Colonic mucosa (tissue), 4 donors: ENCODE measurements around the gene TP53I13. TPM values are rescaled to one million over a fixed set of nuclear protein-coding genes. Genes with fewer than 3 reads are reported as not detected.
"Not testable (repeated sequence)": the region's sequence is repeated elsewhere in the genome, so short reads cannot be mapped to it uniquely, and the experiment has no call there.

ENCODE experiments used
- DNase-seq: peaks from one replicate; pipeline ENCODE4 v3.0.0-alpha.2; 2020
- H3K27ac ChIP-seq: fragments of 200-600 bp; one replicate; pipeline ENCODE4 v1.8.0; 2021
- H3K27me3 ChIP-seq: fragments of 200-600 bp; one replicate; pipeline ENCODE4 v1.8.0; 2021
- H3K36me3 ChIP-seq: fragments of 200-600 bp; one replicate; pipeline ENCODE4 v1.8.0; 2021
- H3K4me1 ChIP-seq: fragments of 200-600 bp; one replicate; pipeline ENCODE4 v1.8.0; 2021; ENCODE audit warnings: mild to moderate bottlenecking
- H3K4me3 ChIP-seq: fragments of 200-600 bp; one replicate; pipeline ENCODE4 v1.8.0; 2021
- H3K9ac ChIP-seq, 2 donors: one replicate each; pipeline ENCODE4 v1.7.0; 2013; ENCODE audit warnings: control low read depth in 2 of 2, low read depth in 2 of 2, low read length in 2 of 2
- H3K9me3 ChIP-seq: fragments of 200-600 bp; one replicate; pipeline ENCODE4 v1.8.0; 2021
- CTCF ChIP-seq: fragments of 200-600 bp; IDR thresholded peaks from one replicate; pipeline ENCODE4 v1.8.0; 2022; ENCODE audit warnings: antibody characterized with exemption, mild to moderate bottlenecking
- intact Hi-C: fragments of 100-400 bp; cut with DNase I; formaldehyde crosslinking; loops from one replicate; pipeline ENCODE4 v1.14.1; 2022
- total RNA-seq, 2 donors: library from RNA; stranded (reverse); fragmentation: NEBNext Ultra II Directional in 1 of 2; extraction: Animal tissue kit (Norgen Biotek cat#: 25700) in 1 of 2; gene quantifications; one replicate each; pipeline ENCODE4 v1.2.1, GENCODE V29; 2021
- donor health status: healthy.
- donor health status: DM: no; HTN: no; CAD: no.
- donor health status: DM: no; HTN: no; CAD: no.

Gene TP53I13
- total RNA-seq, 2 donors from 2014 or later: 41.2 to 91.2 TPM

GRCh38 chr17:29557739-29558116 is 10.8 kb upstream of the TP53I13 start:
- TF ChIP-seq CTCF: no peak
- DNase-seq: no peak
- H3K27me3 ChIP-seq: no peaks in the 10 kb centered on the region
- H3K9me3 ChIP-seq: no peaks in the 10 kb centered on the region
- intact Hi-C loops: no loop called here
- no peaks in the 10 kb centered on the region for H3K36me3 ChIP-seq
- H3K27ac ChIP-seq: no peak overlapping the region
- no peaks in the 10 kb centered on the region for H3K4me1 ChIP-seq
- no peak overlapping the region for H3K4me3 ChIP-seq
- H3K9ac ChIP-seq: no peak overlapping the region

GRCh38 chr17:29558139-29558538 is 10.4 kb upstream of the TP53I13 start:
- intact Hi-C loops, H3K36me3 ChIP-seq, H3K4me1 ChIP-seq, H3K9ac ChIP-seq, H3K4me3 ChIP-seq, H3K27ac ChIP-seq, DNase-seq, H3K27me3 ChIP-seq, H3K9me3 ChIP-seq: not testable (repeated sequence)

GRCh38 chr17:29559640-29560039 is 8.9 kb upstream of the TP53I13 start:
- H3K27ac ChIP-seq: no peak overlapping the region
- no peak overlapping the region for H3K9ac ChIP-seq
- no peak for TF ChIP-seq CTCF
- intact Hi-C loops: no loop called here
- H3K9me3 ChIP-seq: no peaks in the 10 kb centered on the region
- H3K4me1 ChIP-seq: no peaks in the 10 kb centered on the region
- H3K4me3 ChIP-seq: no peak overlapping the region
- no peaks in the 10 kb centered on the region for H3K36me3 ChIP-seq
- no peak for DNase-seq
- H3K27me3 ChIP-seq: no peaks in the 10 kb centered on the region

- intact Hi-C loops: no loop called here
- no peak for TF ChIP-seq CTCF
- H3K36me3 ChIP-seq: no peaks in the 10 kb centered on the region
- H3K27me3 ChIP-seq: no peaks in the 10 kb centered on the region
- H3K4me3 ChIP-seq: no peak overlapping the region
- DNase-seq: no peak
- H3K9ac ChIP-seq: no peak overlapping the region
- H3K27ac ChIP-seq: no peak overlapping the region
- no peaks in the 10 kb centered on the region for H3K9me3 ChIP-seq
- peaks cover 6% of the 10 kb centered on the region for H3K4me1 ChIP-seq
These were observed 8.2 kb upstream of the TP53I13 start for GRCh38 chr17:29560316-29560715.

GRCh38 chr17:29561554-29562517 is 6.7 kb upstream of the TP53I13 start:
- no peak for TF ChIP-seq CTCF
- Histone ChIP-seq H3K9me3 (no peaks in the 10 kb centered on the region), H3K9ac (peak overlapping the region in 1 of 2 donors; percentile 38), H3K4me1 (peaks cover 8% of the 10 kb centered on the region), H3K27me3 (no peaks in the 10 kb centered on the region), H3K4me3 (no peak overlapping the region), H3K27ac (no peak overlapping the region), H3K36me3 (no peaks in the 10 kb centered on the region)
- DNase-seq: no peak
- intact Hi-C loops: no loop called here

GRCh38 chr17:29562615-29563014 is 5.9 kb upstream of the TP53I13 start:
- Histone ChIP-seq H3K36me3 (no peaks in the 10 kb centered on the region), H3K4me3 (no peak overlapping the region), H3K9ac (no peak overlapping the region), H3K4me1 (peaks cover 8% of the 10 kb centered on the region), H3K27me3 (no peaks in the 10 kb centered on the region), H3K27ac (no peak overlapping the region), H3K9me3 (no peaks in the 10 kb centered on the region)
- no peak for TF ChIP-seq CTCF
- intact Hi-C loops: no loop called here
- no peak for DNase-seq
